ENCODE data around the gene TAL1. TPM values are rescaled to one million over a fixed set of nuclear protein-coding genes. Genes with fewer than 3 reads are reported as not detected.

The TAL1 gene
- total RNA-seq, 1 experiment from 2014 or later: 4.2 TPM

DNA sequence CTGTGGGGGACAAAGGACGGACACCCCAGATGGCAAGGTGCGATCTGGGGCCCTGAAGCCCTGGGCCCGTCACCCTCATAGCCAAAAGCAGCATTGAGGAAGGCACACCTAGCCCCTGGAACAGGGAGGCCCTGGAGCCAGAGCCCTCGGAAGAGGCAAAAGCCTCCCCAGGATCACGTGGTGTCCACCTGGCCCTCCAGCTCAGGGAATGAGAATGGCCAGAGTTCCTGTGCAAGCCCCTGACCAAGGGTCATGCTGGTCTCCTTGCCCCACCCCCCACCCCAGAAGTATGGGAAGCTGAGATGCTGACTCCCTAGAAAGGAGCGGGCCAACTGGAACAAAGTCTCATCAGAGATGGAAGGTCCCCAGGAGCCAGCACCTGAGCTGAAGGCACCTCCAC lies 41.2 kb downstream of the TAL1 start:
- Histone ChIP-seq H3K4me1 (peaks cover 24% of the 10 kb centered on the region), H3K9me3 (replicated peaks) (no peaks in the 10 kb centered on the region), H3K27ac (no peak overlapping the region), H3K36me3 (no peaks in the 10 kb centered on the region), H3K4me3 (no peak overlapping the region), H3K27me3 (no peaks in the 10 kb centered on the region; the same call in 1 of the 2 replicates)
- DNase-seq: no peak

DNA sequence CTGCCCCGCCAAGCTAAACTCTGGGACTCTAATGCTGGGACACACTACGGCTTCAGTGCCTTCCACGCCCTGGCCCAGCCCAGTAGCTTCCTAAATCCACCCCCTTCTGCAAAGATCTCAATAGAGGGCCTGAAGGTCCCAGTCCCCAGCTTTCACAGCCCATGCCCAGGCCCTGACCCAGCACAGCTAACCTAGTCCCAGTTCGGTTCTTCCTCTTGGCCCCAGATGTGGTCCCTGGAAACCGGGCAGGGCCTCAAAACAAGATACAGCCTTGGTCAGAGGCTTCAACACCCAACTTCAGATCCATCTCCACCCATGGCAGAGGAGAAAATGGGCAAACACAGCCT lies 41.5 kb downstream of the TAL1 start:
- no peaks in the 10 kb centered on the region for H3K9me3 ChIP-seq (replicated peaks)
- no peaks in the 10 kb centered on the region; the same call in 1 of the 2 replicates for H3K27me3 ChIP-seq
- H3K36me3 ChIP-seq: no peaks in the 10 kb centered on the region
- H3K4me1 ChIP-seq: peaks cover 24% of the 10 kb centered on the region
- no peak overlapping the region for H3K27ac ChIP-seq
- DNase-seq: no peak
- no peak overlapping the region for H3K4me3 ChIP-seq

DNA sequence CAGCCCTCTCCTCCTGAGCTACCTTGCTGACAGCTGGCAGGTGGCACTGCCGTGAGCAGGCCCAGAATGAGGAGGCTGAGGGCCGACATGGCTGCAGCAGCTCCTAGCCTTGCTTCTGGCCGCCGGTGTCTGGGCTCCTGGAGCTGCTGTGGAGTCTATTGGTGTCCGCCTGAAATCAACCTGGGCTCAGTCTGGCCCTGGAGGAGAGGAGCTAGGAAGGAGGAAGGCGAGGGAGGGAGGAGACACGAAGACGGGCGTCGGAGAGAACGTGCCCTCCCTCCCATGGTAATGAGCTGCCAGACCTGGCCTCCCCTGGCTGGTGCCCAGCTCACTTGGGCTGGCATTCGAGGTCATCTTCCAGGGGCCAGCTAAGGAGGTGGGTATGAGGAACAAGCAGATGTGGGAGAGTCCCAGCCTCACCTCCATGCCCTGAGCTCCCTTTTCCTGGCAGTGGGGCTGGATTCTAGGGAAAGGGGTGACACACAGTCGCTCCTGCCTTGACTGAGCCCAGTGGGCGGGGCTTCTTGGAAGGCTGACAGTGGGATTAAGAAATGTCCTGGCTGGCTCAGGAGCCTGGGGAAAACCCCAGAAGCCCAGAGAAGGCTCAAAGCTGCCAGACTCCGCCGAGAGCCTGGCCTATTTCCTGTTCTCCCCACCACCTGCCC lies 42.0 kb downstream of the TAL1 start, which contains the start of gene PDZK1IP1:
Gene PDZK1IP1, minus strand, starts transcription at position 193 of the 665 bp plus-strand sequence. Its CDS starts 104 bp downstream, at position 89.
- H3K4me1 ChIP-seq: peaks cover 24% of the 10 kb centered on the region
- H3K9me3 ChIP-seq (replicated peaks): no peaks in the 10 kb centered on the region
- H3K27me3 ChIP-seq: no peaks in the 10 kb centered on the region; the same call in 1 of the 2 replicates
- no peak within 1 kb of the TSS for H3K4me3 ChIP-seq
- no peaks in the 10 kb centered on the region for H3K36me3 ChIP-seq
- no peak within 1 kb of the TSS for H3K27ac ChIP-seq
- DNase-seq: peak; percentile 53 to 63

DNA sequence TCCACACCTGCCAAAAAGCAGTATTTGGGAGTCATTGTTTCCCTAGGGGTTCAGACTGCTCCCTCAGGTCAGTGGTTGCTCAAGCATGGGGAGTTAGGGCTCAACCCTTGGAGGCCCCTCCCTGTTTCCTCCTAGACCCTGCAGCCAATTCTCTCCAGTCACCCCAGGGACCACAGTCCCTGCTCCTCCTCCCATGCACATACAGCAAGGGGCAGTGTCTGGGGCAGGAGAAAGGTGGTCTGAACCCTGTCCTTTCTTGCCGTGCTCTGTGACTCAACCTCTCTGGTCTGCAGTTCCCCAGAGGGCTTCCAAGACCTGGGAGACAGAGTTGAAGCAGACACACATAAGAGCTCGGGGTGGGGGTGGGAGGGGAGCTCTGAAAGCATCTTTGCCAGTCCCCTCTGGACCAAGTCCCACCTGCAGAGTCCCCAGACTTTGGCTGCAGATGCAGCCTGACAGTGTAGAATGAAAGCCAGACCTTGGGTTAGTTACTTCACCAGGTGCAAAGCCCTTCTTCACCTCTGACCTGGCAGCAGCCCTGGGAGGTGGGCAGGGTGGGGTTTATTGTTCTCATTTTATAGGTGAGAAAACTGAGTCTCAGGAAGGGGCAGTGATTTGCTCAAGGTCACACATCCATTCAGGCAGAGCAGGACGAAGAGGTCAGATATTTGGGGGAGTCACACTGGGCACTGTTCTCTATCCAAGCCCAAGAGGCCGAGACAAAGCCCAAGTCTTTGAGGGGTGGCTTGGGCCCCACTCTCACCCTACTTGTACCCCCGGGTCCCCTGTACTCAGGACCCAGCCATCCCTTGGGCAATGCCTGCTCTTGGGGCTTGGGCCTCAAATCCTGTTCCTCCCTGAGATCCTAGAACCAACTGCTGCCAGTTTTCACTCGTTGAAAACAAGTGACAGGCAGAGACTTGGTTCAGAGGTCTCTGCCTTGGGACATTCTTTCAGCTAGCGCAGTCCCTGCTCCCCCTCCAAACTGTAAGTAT lies 42.9 kb downstream of the TAL1 start:
- no peak for DNase-seq
- Histone ChIP-seq H3K9me3 (replicated peaks) (no peaks in the 10 kb centered on the region), H3K4me3 (no peak overlapping the region), H3K36me3 (no peaks in the 10 kb centered on the region), H3K4me1 (peaks cover 24% of the 10 kb centered on the region), H3K27me3 (no peaks in the 10 kb centered on the region; the same call in 1 of the 2 replicates), H3K27ac (no peak overlapping the region)

DNA sequence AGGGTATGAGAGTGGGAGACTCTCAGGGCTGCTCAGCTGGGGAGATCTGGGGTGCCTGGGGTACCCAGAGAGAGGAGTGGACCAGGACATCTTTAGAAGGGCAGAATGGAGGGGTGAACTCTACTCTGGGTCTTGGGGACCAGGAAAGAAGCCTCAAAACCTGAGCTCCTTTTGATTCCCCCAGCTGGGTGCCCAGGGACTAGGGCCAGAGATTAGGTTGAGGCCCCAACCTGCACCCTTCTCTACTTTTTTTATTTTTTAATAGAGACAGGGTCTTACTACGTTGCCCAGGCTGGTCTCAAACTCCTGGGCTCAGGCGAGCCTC lies 44.1 kb downstream of the TAL1 start:
- Histone ChIP-seq H3K27me3 (peaks cover 4% of the 10 kb centered on the region; the same call in 1 of the 2 replicates), H3K4me1 (peaks cover 24% of the 10 kb centered on the region), H3K27ac (no peak overlapping the region), H3K4me3 (no peak overlapping the region), H3K9me3 (replicated peaks) (no peaks in the 10 kb centered on the region), H3K36me3 (no peaks in the 10 kb centered on the region)
- no peak for DNase-seq

DNA sequence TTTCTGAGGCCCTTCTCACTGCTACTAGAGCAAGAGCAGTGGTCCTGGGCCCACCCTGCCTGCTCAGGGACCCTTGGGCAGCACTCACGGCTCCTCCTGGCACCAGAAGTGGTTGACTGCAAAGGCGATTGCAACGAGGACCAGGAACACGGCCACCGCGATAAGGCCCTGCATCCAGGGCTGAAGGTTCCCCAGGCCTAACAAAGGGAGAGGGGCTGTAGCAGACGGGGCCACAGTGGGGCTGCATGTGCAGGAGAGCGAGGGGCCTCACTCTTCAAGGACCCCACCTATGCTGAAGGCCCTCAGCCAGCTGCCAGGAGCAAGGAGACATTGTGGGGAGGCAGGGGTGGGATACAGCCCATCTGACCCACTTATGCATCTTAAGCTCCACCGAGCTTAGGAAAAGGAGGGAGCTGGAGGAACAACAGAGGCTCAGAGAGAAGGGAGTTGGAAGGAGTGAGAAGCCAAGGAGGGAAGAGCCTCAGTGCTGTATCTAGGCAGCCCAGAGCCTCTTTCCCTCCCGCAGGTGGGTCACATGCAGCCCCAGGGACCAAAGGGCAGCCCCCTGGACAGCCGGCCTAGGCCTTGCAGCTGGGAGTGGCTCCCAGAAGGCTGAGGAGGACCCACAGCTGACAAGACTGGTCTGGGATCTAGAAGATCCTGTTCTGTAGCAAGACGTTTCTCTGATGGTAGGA lies 44.6 kb downstream of the TAL1 start:
- Histone ChIP-seq H3K27me3 (peaks cover 4% of the 10 kb centered on the region; the same call in 1 of the 2 replicates), H3K9me3 (replicated peaks) (no peaks in the 10 kb centered on the region), H3K36me3 (no peaks in the 10 kb centered on the region), H3K4me1 (peaks cover 21% of the 10 kb centered on the region), H3K4me3 (no peak overlapping the region), H3K27ac (no peak overlapping the region)
- no peak for DNase-seq

DNA sequence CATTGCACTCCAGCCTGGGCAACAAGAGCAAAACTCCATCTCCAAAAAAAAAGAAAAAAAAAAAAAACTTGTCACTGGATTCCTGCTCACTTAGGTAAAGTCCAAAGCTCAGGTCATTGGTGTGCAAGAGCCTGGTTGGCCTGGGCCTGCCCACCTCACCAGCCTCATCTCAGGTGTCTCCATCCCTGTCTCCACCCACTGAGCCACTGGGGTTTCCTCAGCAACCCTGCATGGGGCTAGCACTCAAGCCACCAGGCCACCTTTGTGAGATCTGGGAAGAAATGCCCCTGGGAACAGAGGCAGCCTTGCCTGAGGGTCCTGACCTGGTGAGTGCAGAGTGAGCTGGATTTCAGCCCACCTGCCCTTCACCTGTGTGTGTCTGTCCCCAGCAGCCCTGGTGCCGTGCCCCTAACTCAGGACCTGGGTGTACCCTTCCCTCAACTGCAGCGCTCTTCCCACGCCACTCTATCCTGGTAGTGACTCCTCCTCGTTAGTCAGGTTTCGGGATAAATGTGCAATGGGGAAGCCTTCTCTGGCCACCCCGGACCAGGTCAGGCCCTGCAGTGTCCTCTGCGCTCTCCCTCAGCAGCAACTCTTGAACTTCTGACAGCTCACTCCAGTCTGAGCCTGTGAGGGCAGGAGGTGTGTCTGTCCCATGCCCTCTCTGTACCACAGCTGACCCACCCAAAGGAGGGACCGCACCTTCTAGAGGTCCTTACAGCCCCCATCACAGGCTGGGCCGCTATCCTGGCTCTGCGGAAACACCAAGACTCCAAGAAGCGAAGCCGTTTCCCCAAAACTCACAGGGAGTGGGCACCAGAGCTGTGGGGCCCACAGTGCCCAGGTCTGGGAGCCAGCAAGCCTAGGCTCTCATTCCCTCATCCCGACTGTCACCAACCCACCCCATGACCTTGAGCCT lies 45.5 kb downstream of the TAL1 start:
- no peak for DNase-seq
- Histone ChIP-seq H3K27me3 (peaks cover 4% of the 10 kb centered on the region; the same call in 1 of the 2 replicates), H3K27ac (no peak overlapping the region), H3K4me3 (no peak overlapping the region), H3K4me1 (peaks cover 13% of the 10 kb centered on the region; the same call in 1 of the 2 replicates), H3K36me3 (no peaks in the 10 kb centered on the region), H3K9me3 (replicated peaks) (no peaks in the 10 kb centered on the region)

DNA sequence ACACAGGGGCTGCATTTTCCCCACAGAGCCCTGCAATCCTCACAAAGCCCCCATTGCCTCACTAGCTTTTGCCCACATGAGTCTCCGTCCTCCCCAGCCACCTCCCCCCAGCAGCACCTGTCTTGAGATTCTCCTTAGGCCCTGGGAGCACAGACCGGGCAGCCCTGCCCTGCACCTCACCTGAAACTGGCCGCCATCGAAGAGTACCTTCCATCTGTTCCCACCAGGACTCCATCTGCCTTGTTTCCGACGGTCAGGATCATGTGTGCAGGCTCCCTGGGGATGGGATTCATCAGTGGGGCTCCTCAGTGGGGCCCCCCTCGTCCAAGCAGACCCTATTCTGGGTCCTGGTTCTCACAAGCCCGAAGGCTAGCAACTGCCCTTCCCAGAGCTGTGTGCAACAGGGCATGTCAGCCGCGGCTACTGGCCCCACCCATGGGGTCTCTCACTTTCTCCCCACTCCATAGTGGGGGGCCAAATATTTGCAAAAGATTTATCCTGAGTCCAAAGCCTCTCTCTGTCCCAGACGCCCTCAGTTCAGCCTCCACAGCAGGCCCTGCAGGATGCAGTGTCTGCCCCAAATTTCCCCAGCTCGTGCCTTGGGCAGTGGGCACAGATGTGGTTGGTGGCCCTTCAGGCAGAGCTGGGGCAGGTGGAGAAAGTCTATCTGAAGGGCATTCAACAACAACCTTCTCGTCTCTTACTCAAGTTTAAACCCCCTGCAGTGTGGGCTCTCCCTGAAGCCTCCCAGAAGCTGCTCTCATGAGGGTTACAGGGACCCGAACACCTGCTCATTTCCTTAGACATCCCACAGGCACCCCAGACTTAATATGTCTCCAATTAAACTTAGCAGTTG lies 47.0 kb downstream of the TAL1 start:
- H3K27me3 ChIP-seq: peaks cover 4% of the 10 kb centered on the region; the same call in 1 of the 2 replicates
- no peak for DNase-seq
- H3K36me3 ChIP-seq: no peaks in the 10 kb centered on the region
- no peak overlapping the region for H3K27ac ChIP-seq
- no peak overlapping the region for H3K4me3 ChIP-seq
- H3K4me1 ChIP-seq: peaks cover 7% of the 10 kb centered on the region; the same call in 1 of the 2 replicates
- no peaks in the 10 kb centered on the region for H3K9me3 ChIP-seq (replicated peaks)

DNA sequence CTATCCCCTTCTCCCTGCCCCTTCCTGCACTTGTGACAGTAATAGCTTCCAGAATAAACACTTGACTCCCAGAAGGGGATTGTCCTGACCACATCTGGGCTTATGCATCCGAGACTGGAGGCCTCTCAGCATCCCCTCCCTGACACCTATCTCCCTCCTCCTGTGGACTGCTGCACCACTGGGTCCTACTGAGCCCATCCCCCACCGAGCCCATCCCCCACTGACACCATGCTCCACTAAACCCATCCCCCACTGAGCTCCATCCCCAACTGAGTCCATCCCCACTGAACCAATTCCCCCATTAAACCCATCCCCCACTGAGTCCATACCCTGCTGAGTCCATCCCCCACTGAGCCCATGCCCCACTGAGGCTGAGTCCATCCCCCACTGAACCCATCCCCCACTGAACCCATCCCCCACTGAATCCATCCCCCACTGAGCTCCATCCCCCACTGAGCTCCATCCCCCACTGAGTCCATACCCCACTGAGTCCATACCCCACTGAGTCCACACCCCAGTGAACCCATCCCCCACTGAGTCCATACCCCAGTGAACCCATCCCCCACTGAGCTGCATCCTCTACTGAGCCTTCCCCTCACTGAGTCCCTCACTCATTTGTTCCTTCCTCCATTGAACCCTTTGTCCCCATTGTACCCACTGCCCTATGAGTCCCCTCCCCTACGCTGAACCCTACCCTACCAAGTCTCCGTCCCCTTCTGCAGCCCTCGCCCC lies 47.8 kb downstream of the TAL1 start:
- no peak overlapping the region for H3K4me3 ChIP-seq
- H3K9me3 ChIP-seq (replicated peaks): no peaks in the 10 kb centered on the region
- H3K36me3 ChIP-seq: no peaks in the 10 kb centered on the region
- H3K27ac ChIP-seq: no peak overlapping the region
- peaks cover 4% of the 10 kb centered on the region; the same call in 1 of the 2 replicates for H3K27me3 ChIP-seq
- no peak for DNase-seq
- 0 out of 2 replicates have a peak, but pooled peaks cover 2% of the 10 kb centered on the region for H3K4me1 ChIP-seq

DNA sequence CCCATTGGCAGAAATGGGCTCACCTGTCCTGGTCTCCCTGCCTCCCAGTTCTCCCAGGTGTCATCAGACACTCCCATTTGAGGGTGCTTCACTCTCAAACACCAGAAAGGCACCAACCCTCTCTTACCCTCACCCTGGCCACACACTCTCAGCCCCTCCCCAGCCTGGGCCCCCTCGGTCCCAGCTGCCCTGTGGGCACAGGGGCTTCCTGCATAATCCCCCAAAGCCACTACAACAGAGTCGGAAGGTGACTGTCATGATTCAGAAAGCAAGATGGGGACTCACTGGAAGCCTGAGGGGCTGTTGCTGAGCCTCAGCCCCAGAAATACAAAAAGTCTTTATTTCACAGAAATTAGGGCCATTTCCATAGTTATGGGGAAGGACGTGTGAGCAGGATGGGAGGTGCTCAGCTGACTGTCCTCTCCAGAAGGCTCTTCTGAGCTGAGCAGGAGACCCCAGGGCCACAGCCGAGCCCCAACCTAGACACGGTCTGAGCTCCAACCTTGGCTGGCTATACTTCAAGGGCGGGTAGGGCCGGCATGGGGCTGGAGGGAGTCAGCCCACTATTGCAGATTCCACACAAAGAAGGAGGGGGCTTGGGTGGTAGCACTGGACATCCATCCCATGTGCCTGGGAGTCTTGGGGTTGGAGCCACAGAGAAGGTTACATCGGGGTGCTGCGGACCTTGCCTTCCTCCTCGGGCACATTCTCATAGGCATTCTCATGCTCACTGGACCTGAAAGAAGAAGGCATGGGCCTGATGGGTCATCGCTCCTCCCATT lies 48.5 kb downstream of the TAL1 start:
- Histone ChIP-seq H3K27me3 (peaks cover 4% of the 10 kb centered on the region; the same call in 1 of the 2 replicates), H3K4me1 (0 out of 2 replicates have a peak, but pooled peaks cover 2% of the 10 kb centered on the region), H3K36me3 (no peaks in the 10 kb centered on the region), H3K9me3 (replicated peaks) (no peaks in the 10 kb centered on the region), H3K4me3 (no peak overlapping the region), H3K27ac (no peak overlapping the region)
- DNase-seq: no peak

DNA sequence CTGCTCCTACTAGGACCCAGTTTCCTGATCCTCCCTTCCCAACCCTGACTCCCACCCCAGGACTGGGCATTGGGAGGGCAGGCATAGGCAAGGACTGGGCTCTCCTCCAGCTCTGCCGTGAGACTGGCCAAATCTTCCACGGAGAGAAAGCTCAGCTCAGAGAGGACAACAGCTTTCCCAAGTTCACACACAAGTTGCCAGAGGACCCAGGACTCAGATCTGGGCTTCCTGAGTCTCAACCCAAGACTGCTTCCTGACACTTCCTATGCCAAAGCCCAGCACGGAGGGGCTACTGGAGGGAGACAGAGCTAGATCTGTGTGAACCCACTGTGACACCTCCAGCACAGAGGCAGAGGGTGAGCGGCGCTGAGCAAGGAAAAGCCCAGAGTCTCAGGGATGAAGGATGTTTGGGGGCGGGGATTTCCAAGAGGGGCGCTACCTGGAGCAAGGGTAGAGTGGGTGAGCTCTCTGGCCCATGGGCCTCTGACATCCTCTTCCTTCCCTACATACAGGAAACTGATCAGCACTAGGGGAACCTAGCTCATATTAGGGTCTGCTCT lies 49.3 kb downstream of the TAL1 start:
- no peak for DNase-seq
- Histone ChIP-seq H3K27me3 (peaks cover 4% of the 10 kb centered on the region; the same call in 1 of the 2 replicates), H3K4me3 (no peak overlapping the region), H3K36me3 (no peaks in the 10 kb centered on the region), H3K4me1 (0 out of 2 replicates have a peak, but pooled peaks cover 2% of the 10 kb centered on the region), H3K9me3 (replicated peaks) (no peaks in the 10 kb centered on the region), H3K27ac (no peak overlapping the region)
